HTERT RPE-1 (cell line): ENCODE data around the gene POLK.
"Not testable (repeated sequence)": the region's sequence is repeated elsewhere in the genome, so short reads cannot be mapped to it uniquely, and the experiment has no call there.

Source experiments
- in situ Hi-C: fragments of 300-500 bp; cut with MboI; formaldehyde crosslinking; loops from 4 replicates; pipeline ENCODE4 v1.14.3; 2020; ENCODE audit warnings: low sequenced_read_pairs

POLK gene

DNA sequence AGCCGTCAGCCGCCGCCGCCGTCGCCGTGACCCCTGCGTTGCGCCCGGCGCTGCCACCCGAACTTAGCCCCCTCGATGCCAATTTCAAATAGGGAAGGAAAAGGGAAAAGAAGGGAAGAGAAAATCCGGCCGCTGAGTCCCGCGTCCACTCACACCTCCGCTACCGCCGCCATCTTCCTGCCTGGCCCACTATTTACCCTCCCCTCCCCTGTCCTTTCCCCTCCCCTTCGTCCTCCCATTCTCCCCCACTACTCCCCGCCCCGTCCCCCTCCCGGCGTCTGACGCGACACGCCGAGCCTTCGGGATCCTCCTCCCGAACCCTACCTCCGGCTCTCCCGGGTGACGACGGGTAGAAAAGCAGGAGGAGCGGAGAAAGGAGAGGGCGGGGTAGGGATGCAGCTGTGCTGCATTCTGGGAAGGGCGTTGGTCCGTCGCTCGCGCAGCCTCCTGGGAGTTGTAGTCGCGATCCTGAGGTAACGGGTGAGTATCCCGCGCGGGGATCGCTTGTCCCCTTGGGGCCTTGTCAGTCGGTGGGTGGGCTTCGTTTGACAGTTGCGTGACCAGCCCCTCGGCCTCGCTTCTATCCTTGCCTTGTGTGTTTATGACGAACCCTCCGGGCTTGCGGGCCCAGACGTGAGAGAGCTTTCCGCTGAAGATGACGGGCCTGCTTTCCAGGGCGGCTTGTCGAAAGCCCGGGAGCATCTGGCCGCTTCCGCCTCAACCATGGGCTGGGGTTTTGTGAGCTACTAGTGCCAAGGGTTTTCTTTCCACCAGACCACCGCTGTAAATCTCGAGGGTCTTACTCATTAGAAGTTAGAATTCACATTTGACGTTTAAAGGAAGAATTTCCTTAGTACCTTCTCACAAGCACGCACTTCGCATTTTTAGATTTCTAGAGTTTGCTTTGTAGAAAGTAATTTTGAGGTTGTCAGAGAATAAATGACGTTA is at the start of gene POLK, which contains the start of gene CERT1:
TSS of gene POLK (plus strand) at position 457 of the 948 bp plus-strand sequence.
TSS of gene CERT1 (minus strand) at position 195 of the 948 bp plus-strand sequence. CDS start 422 bp downstream, outside the sequence.
- in situ Hi-C loops: no loop called here

DNA sequence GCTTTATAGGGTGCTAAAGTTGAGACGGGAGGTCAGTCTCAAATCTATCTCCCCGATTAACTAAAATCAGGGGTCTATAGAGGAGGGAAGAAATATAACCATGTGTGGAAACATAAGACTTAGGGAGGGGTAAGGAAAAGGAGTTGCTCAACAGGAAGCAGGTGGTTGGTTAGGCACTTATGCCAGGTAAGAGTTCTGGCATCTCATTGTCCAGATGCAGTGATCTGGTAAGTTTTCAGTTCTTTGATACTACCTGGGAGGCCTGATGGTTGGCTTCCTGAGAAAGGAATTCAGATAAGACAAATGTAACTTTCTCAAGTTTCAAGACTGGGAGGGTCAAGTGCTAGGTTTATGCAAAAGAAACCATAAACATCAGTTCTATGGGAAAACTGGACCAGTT is 48.0 kb upstream of the POLK start:
- in situ Hi-C loops: no loop called here

DNA sequence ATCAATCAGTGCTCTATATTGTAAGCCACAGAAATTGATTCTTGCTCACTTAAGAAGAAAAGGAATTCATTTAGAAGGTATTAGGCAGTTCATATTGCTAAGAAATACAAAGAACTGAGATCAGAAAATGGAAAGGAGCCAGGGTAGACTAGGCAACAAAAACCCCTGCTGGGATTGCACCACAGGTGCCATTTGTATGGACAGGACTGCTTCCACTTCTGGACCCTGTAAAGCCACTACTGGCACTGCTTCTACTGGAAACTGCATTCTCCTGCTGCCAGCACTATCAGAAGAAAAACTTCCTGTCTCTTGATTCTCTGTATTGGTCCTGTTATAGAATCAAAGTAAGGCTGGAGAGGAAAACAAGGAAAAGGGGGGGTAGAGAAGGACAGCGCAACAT is 46.2 kb upstream of the POLK start:
- in situ Hi-C loops: no loop called here

DNA sequence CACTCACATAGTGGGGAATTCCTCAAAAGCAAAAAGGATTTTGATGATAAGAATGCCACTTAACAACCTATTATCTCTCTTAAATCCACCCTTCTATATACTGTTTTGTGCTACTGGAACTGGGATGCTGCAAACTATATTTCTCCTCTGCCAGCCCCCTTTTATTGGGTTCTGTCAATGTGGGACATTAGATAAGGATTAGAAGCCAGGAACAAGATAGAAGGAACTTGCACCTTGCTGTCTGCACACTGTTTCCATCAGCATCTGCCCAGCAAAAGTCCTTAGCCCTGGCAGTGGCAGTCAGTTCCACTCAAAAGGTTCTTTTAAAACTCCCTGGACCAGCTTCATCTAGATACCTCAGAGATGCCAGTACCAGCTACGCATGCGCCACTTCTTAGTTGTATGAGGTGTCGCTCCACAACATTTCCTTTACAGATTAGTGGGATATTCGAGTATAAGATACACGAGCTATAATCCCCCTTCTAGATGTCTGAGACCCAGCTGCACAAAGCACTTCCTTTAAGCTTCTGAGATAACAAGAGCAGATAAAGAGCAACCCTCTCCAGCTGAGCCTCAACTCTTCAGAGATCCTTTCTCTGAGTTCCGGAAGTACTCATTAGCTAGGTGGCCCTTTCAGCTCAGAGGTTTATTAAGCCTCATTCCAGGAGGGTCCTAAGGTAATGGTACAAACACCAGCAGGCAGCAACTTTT is 45.5 kb upstream of the POLK start:
- in situ Hi-C loops: no loop called here

DNA sequence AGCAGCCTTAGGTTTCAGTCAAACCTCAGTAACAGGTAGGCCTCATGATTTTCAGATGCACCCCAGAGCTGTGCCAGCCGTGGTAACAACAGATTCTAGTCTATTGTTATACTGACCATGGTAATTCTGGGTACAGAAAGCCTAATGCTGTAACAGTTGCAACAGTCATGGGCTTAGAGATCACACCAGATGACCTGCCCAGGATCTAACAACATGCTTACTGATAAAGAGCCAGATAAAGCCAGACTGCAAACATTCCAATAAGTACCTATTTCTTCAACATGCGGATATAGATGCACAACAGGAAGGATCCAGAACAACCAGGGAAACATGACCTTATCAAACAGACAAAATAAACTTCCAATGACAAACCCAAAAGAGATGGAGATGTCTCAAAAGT is 43.1 kb upstream of the POLK start:
- in situ Hi-C loops: no loop called here

DNA sequence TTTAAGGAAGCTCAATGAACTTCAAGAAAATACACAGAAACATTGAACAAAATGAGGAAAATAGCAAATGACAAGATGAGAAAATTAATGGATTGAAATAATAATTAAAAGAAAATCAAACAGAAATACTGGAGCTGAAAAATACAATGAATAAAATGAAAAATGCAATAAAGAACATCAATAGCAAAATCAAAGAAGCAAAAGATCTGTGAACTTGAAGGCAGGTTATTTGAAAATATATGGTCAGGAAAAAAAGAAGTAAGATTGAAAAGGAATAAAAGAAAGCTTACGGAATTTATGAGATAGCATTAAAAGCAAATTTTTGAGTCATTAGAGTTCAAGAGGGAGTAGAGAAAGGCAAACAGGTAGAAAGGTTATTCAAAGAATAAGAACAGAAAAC is 42.7 kb upstream of the POLK start:
- in situ Hi-C loops: no loop called here

DNA sequence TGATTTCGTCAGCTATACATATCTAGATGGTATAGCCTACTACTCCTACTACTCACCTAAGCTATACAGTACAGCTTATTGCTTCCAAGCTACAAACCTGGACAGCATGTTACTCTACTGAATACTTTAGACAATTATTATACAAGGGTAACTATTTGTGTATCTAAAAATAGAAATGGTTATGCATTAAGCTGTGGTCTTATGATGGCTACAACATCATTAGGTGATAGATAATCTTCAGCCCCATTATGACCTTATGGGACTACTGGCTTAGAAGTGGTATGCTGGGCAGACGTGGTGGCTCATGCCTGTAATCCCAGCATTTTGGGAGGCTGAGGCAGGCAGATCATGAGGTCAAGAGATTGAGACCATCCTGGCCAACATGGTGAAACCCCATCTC is 40.5 kb upstream of the POLK start:
- in situ Hi-C loops: no loop called here

DNA sequence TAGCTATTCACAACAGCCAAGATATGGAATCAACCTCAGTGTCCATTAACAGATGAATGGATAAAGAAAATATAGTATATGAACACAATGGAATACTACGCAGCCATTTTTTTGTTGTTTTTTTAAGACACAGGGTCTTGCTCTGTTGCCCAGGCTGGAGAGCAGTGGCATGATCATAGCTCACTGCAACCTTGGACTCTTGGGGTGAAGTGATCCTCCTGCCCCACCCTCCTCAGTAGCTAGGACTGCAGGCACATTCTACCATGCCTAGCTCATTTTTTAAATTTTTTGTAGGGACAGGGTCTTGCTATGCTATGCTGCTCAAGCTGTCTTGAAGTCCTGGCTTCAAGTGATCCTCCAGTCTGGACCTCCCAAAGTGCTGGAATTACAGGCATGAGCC is 38.7 kb upstream of the POLK start:
- in situ Hi-C loops: no loop called here

DNA sequence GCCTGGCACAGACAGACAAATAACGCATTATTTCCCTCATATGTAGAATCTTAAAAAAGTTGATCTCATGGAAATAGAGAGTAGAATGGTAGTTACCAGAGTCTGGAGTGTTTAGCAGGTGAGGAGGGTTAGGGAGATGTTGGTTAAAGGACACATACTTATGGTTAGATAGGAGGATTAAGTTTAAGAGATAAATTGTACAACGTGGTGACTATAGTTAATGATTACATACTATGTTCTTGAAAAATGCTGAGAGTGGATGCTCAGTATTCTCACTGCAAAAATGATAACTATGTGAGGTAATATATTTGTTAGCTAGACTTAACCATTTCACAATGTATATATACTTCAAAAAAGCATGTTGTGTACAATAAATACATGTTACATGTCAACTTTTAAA is 38.2 kb upstream of the POLK start:
- in situ Hi-C loops: no loop called here

DNA sequence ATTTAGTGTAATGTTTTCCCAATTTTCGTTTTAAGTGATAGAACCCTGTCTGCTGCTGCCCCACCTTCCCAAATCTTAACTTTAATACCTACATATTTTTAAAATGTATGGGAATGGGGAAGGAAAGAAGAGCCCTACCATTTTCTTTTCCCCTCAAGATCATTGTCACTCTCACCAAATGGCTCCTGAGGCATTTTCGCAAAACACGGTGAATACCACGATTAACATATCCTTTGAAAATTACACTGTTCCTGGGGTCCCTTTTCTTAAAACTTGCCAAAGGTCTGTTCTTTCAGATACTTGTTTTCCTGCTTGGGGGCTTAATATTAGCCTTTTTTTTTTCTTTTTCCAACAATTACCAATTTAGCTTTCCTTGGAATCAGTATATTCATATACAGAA is 36.3 kb upstream of the POLK start:
- in situ Hi-C loops: no loop called here

DNA sequence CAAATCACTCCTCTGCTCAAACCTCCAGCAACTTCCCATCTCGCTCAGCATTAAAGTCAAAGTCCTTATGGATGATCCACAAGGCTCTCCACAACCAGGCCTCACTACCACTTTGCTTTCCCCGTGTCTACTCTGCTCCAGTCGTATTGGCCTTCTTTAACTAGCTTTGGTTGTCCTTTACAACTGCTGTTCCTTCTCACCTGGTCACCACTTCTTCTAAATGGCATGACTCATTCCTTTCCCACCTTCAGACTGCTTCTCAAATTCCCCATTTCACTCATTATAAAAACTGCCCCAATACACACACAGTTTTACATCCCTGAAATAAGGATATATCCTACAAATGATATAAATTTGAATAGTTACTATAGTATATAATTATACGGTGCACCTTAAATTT is 30.7 kb upstream of the POLK start:
- in situ Hi-C loops: no loop called here

DNA sequence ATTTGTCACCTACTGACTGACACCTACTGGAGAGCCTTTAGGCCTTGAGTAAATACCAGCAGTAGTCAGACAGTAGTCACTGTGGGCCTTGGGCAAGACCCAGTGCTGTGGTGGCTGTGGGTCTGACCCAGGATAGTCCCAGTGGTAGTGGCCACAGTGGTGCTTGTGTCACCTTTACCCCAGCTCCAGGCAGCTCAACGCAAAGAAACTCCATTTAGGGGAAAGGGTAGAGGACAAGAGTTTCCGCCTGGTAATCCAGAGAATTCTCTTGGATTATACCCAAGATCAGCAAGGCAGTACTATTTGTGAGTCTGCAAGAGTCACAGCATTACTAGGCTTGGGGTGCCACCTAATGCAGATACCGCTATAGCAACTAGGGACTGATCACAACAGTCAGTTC is 29.2 kb upstream of the POLK start:
- in situ Hi-C loops: no loop called here

DNA sequence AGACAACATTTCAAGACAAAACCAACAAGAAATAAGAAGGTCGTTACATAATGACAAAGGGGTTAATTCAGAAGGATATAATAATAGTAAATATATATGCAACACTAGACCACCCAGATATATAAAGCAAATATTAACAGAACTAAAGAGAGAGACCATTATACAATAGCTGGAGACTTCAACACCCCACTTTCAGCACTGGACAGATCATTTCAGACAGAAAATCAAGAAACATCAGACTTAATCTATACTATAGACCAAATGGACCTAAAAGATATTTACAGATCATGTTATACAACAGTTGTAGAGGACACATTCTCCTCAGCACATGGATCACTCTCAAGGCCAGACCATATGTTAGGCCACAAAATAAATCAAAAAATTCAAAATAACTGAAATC is 27.1 kb upstream of the POLK start:
- in situ Hi-C loops: no loop called here

DNA sequence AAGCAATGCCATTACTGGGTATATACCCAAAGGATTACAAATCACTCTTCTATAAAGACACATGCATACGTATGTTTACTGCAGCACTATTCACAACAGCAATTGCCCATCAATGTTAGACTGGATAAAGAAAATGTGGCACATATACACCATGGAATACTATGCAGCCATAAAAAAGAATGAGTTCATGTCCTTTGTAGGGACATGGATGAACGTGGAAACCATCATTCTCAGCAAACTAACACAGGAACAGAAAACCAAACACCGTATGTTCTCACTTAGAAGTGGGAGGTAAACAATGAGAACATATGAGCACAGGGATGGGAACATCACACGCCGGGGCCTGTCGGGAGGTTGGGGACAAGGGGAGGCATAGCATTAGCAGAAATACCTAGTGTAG is 21.8 kb upstream of the POLK start:
- in situ Hi-C loops: not testable (repeated sequence)

DNA sequence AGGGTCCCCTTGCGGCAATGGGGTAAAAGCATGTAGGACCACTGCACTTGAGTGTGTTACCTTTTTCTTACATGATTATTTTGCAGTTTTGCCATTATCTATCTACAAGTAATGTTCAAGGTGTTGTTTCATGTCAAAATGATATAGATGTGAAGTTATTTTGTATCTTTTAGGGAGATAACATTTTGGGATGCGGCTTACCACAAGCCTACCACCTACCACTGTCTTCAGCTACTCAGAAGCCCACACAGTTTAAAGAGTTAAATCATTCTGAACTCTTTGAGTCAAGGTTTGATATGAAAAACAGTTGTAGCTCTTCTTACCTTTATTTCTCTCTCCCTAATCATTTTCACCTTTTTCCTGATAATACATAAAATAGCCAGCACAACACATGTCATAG is 20.1 kb upstream of the POLK start:
- in situ Hi-C loops: no loop called here

DNA sequence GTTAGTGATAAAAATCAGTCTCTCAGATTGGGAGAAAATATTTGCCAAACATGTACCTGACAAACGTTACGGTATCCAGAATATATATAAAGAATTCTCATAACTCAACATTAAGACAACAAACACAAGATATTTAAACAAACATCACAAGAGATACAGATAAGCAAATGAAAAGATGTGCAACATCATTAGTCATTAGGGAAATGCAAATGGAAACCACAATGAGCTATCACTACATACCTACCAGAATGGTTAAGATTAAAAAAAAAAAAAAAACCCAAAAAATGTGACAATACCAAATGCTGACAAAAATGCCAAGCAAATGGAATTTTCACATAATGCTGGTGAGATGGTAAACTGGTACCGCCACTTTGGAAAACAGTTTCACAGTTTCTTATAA is 15.7 kb upstream of the POLK start:
- in situ Hi-C loops: no loop called here

DNA sequence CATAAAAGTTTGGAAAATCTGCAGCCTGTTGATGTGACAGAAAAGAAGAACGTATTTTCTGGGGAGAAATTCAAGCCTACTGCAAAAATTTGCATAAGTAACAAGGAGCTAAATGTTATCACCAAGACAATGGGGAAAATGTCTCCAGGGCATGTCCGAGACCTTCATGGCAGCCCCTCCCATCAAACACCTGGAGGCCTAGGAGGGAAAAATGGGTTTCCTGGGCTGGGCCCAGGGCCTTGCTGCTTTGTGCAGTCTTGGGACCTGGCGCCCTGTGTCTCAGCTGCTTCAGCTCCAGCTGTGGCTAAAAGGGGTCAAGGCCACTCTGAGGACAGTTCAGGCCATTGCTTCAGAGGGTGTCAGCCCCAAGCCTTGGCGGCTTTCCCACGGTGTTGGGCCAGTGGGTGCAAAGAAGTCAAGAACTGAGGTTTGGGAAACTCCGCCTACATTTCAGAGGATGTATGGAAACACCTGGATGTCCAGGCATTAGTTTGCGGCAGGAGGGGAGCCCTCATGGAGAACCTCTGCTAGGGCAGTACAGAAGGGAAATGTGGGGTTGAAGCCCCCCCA is 13.4 kb upstream of the POLK start:
- in situ Hi-C loops: no loop called here

DNA sequence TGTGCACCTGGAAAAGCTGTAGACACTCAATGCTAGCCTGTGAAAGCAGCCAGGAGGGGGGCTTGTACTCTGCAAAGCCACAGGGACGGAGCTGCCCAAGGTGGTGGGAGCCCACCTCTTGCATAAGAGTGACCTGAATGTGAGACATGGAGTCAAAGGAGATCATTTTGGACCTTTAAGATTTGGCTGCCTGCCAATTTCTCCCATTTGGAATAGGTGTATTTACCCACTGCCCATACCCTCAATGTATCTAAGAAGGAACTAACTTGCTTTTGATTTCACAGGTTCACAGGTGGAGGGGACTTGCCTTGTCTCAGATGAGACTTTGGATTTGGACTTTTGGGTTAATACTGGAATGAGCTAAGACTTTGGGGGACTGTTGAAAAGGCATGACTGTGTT is 12.8 kb upstream of the POLK start:
- in situ Hi-C loops: not testable (repeated sequence)

DNA sequence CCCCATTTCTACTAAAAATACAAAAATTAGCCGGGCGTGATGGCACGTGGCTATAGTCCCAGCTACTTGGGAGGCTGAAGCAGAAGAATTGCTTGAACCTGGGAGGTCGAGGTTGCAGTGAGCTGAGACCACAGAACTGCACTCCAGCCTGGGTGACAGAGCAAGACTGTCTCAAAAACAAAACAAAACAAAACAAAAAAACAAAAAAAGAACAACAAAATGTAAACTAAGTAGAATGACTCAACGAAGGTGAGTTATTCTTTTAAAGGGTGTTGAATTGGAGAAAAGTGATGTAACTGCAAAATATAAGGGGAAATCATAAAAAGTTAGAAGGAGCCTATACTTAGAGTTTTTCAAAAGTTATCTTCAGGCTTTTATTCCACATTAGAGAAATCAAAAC is 6.6 kb upstream of the POLK start:
- in situ Hi-C loops: not testable (repeated sequence)

DNA sequence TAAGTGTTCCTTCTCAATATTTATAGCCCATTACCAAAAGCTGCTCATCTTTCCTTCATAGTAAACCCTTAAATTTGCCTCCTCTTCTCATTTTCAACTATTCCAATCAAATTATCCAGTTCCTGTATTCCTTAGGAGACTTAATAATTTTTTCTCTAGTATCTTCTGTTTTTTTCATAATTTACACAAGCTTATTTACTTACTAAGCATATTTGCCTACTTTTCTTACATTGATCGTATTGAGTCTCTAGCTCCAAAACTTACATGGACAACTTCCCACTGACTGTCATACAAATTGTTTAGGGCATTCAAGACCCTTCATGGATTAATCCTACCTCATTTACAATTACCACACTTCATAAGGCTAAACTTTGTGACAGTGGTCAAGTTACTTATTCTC is 3.9 kb upstream of the POLK start:
- in situ Hi-C loops: no loop called here

DNA sequence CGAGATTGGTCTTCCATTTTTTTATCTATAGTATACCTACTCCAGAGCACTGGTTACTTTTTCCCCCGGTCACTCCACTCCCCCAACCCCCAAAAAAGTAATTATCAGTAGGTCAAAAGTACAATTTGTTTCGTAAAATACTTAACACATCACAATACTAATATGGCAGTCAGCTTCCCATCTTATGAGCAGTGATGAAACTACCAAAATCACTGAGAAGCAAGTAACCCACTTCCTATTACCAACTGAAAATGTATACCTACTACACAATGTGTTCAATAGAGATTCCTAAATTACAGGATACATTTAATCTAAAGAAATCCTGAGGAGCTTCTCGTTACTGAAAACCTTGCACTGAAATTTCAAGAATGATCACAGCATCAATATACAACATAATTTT is 2.1 kb upstream of the POLK start:
- in situ Hi-C loops: no loop called here

DNA sequence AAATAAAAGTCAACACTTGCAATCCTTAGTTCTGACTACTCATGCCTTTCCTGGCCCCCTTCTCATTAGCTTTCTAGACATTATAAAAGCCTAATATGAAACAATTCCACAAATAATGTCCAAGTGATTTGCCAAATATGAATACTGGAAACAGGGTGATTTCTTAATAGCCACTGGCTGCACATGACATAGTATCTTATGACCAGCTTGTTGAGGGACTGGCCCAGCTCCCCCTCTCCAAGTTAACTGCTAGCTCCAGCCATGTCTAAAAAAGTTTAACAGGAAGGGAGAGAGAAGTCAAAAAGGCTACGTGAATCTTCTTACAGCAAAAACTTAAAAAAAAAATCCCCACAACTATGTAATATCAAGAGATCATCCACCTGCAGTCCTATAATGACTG is 1.7 kb upstream of the POLK start:
- in situ Hi-C loops: no loop called here
